Ovary (tissue), 3 donors: ENCODE results near the gene ITPKA.

ENCODE experiments used
- EP300 ChIP-seq: sonication (generic); formaldehyde crosslinking; IDR thresholded peaks from one replicate; pipeline ENCODE4 v1.6.1; 2017; ENCODE audit warnings: antibody characterized with exemption
- POLR2A ChIP-seq: fragments of 450-650 bp; IDR thresholded peaks from one replicate; pipeline ENCODE4 v1.6.1; 2017; ENCODE audit warnings: antibody characterized with exemption, mild to moderate bottlenecking, moderate library complexity
- TF ChIP-seq, protein P1 (sequence below), 3 donors: fragments of 450-650 bp in 2 of 3; fragments of 200-600 bp in 1 of 3; IDR thresholded peaks; one replicate each; pipeline versions ENCODE4 v1.5.1 to v1.8.0; 2016 to 2022; ENCODE audit warnings: antibody characterized with exemption in 3 of 3, mild to moderate bottlenecking in 1 of 3
- donor health status: DM: no; HTN: no; CAD: no.

DNA sequence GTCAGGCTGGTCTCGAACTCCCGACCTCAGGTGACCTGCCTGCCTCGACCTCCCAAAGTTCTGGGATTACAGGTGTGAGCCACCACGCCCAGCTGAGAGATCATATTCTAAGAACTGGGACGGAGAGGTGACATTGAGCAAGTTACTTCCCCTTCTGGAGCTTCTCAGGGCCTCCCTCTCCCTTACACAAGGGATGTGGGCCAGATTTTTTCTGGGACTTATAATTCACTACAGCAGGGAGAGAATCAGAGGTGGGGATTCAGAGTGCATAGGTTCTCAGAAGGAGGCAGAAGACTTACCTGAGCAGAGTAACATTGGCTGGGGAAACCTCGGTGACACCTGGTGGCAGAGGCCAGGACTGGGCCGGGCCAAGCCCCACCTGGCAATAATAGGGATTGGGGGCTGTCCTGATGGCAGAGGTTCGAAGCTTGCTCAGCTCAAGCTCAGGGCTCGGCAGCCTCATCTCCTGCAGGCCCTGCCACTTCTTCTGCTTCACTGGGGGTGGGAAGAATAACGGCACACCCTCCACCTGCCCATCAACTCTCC is 13.2 kb downstream of the ITPKA start:
- TF ChIP-seq, protein P1, sequence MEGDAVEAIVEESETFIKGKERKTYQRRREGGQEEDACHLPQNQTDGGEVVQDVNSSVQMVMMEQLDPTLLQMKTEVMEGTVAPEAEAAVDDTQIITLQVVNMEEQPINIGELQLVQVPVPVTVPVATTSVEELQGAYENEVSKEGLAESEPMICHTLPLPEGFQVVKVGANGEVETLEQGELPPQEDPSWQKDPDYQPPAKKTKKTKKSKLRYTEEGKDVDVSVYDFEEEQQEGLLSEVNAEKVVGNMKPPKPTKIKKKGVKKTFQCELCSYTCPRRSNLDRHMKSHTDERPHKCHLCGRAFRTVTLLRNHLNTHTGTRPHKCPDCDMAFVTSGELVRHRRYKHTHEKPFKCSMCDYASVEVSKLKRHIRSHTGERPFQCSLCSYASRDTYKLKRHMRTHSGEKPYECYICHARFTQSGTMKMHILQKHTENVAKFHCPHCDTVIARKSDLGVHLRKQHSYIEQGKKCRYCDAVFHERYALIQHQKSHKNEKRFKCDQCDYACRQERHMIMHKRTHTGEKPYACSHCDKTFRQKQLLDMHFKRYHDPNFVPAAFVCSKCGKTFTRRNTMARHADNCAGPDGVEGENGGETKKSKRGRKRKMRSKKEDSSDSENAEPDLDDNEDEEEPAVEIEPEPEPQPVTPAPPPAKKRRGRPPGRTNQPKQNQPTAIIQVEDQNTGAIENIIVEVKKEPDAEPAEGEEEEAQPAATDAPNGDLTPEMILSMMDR (IDR thresholded peaks at IDR 0.05) = no peak
- TF ChIP-seq EP300 (no peak), POLR2A (no peak)
